ENCODE measurements around the gene ENO1. TPM values are rescaled to one million over a fixed set of nuclear protein-coding genes. Genes with fewer than 3 reads are reported as not detected.

Gene ENO1
- total RNA-seq, 4 donors from 2014 or later: 351 to 688 (median 453) TPM

GRCh38 chr1:8870616-8871538 is 7.6 kb downstream of the ENO1 start:
- DNase-seq (ENCODE audit: low spot score in 2 of 2): no peak

GRCh38 chr1:8870103-8870502 is 8.4 kb downstream of the ENO1 start:
- no peak overlapping the region for H3K4me3 ChIP-seq (ENCODE audit: low read depth, poor library complexity, severe bottlenecking)
- no peak for TF ChIP-seq CTCF (IDR thresholded peaks at IDR 0.05)
- no peak for TF ChIP-seq POLR2A (IDR thresholded peaks at IDR 0.05)
- WGBS, 2 donors: 72 to 73% methylated on average over 6 of the region's 6 CpGs
- intact Hi-C loops (cut with DNase I; ENCODE audit: low total_unique reads): no loop called here
- no peak for DNase-seq (ENCODE audit: low spot score in 2 of 2)

More at GRCh38 chr1:8870616-8871538, 7.6 kb downstream of the ENO1 start:
- intact Hi-C loops (cut with DNase I; ENCODE audit: low total_unique reads): no loop called here
- TF ChIP-seq POLR2A (IDR thresholded peaks at IDR 0.05) (no peak), CTCF (IDR thresholded peaks at IDR 0.05) (no peak)
- WGBS, 2 donors: 83 to 85% methylated on average over 18 of the region's 18 CpGs
- H3K4me3 ChIP-seq (ENCODE audit: low read depth, poor library complexity, severe bottlenecking): no peak overlapping the region

GRCh38 chr1:8867878-8868567 is 10.5 kb downstream of the ENO1 start:
- DNase-seq (ENCODE audit: low spot score in 2 of 2): no peak
- intact Hi-C loops (cut with DNase I; ENCODE audit: low total_unique reads): no loop called here
- TF ChIP-seq POLR2A (IDR thresholded peaks at IDR 0.05) (no peak), CTCF (IDR thresholded peaks at IDR 0.05) (no peak)
- WGBS, 2 donors: 83 to 96% methylated on average over 5 of the region's 5 CpGs
- H3K4me3 ChIP-seq (ENCODE audit: low read depth, poor library complexity, severe bottlenecking): no peak overlapping the region

- 82 to 90% methylated on average over 10 to 11 of the region's 11 CpGs for WGBS, 2 donors
- H3K4me3 ChIP-seq (ENCODE audit: low read depth, poor library complexity, severe bottlenecking): no peak overlapping the region
- intact Hi-C loops (cut with DNase I; ENCODE audit: low total_unique reads): no loop called here
- TF ChIP-seq POLR2A (IDR thresholded peaks at IDR 0.05): no peak
- no peak for DNase-seq (ENCODE audit: low spot score in 2 of 2)
These were observed 11.6 kb downstream of the ENO1 start for GRCh38 chr1:8866792-8867415.

- no peak overlapping the region for H3K4me3 ChIP-seq (ENCODE audit: low read depth, poor library complexity, severe bottlenecking)
- intact Hi-C loops (cut with DNase I; ENCODE audit: low total_unique reads): no loop called here
- DNase-seq (ENCODE audit: low spot score in 2 of 2): no peak
- no peak for TF ChIP-seq CTCF (IDR thresholded peaks at IDR 0.05)
- no peak for TF ChIP-seq POLR2A (IDR thresholded peaks at IDR 0.05)
- 86 to 90% methylated on average over 10 of the region's 10 CpGs for WGBS, 2 donors
These were observed 12.2 kb downstream of the ENO1 start for GRCh38 chr1:8866173-8866791.
